ENCODE measurements around the gene PXDC1.

DNA sequence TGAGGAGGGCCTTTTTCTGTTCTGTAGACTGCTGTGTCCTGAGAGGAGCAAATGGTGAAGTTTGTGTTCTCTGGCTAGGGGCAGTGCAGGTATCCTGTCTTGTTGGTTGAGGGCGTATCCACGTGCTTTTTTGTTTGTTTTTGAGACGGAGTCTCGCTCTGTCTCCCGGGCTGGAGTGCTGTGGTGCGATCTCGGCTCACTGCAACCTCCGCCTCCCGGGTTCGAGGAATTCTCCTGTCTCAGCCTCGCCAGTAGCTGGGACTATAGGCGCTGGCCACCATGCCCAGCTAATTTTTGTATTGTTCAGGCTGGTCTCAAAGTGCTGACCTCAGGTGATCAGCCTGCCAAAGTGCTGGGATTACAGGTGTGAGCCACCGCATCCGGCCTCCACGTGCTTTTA, 10.8 kb upstream of the PXDC1 start:
- TF ChIP-seq POLR2AphosphoS5 (IDR thresholded peaks at IDR 0.05; ENCODE audit: low read depth, low read length) (no peak), TAF1 (IDR thresholded peaks at IDR 0.05; ENCODE audit: borderline replicate concordance, insufficient read depth, low read length) (no peak), FOXP2 (optimal IDR thresholded peaks at IDR 0.05; ENCODE audit: borderline replicate concordance, extremely low read depth, extremely low read length, insufficient read depth) (no peak)
- TF ChIP-seq, protein P1, sequence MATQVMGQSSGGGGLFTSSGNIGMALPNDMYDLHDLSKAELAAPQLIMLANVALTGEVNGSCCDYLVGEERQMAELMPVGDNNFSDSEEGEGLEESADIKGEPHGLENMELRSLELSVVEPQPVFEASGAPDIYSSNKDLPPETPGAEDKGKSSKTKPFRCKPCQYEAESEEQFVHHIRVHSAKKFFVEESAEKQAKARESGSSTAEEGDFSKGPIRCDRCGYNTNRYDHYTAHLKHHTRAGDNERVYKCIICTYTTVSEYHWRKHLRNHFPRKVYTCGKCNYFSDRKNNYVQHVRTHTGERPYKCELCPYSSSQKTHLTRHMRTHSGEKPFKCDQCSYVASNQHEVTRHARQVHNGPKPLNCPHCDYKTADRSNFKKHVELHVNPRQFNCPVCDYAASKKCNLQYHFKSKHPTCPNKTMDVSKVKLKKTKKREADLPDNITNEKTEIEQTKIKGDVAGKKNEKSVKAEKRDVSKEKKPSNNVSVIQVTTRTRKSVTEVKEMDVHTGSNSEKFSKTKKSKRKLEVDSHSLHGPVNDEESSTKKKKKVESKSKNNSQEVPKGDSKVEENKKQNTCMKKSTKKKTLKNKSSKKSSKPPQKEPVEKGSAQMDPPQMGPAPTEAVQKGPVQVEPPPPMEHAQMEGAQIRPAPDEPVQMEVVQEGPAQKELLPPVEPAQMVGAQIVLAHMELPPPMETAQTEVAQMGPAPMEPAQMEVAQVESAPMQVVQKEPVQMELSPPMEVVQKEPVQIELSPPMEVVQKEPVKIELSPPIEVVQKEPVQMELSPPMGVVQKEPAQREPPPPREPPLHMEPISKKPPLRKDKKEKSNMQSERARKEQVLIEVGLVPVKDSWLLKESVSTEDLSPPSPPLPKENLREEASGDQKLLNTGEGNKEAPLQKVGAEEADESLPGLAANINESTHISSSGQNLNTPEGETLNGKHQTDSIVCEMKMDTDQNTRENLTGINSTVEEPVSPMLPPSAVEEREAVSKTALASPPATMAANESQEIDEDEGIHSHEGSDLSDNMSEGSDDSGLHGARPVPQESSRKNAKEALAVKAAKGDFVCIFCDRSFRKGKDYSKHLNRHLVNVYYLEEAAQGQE (IDR thresholded peaks at IDR 0.05; ENCODE audit: insufficient read depth in 1 of 2, low read depth in 2 of 2, low read length in 2 of 2), result no peak

Data from PFSK-1 (cell line).